HepG2 (cell line): ENCODE data around the gene PIEZO2.

Experiments
- CAMTA2 ChIP-seq: sonication (generic); formaldehyde crosslinking; IDR thresholded peaks from 2 replicates; pipeline ENCODE4 v1.4.0; 2020; ENCODE audit warnings: mild to moderate bottlenecking, missing genetic modification reagents, borderline replicate concordance
- CTCF ChIP-seq: sonication (generic); formaldehyde crosslinking; IDR thresholded peaks from 2 replicates; pipeline ENCODE4 v1.5.0; 2020; ENCODE audit warnings: mild to moderate bottlenecking, missing genetic modification reagents, moderate library complexity
- ETV5 ChIP-seq: IDR thresholded peaks from 2 replicates; pipeline ENCODE4 v1.6.1; 2018; ENCODE audit warnings: missing biosample characterization, missing genetic modification reagents, inconsistent platforms, borderline replicate concordance
- HDAC2 ChIP-seq: sonication (generic); formaldehyde crosslinking; IDR thresholded peaks from 2 replicates; pipeline ENCODE4 v1.4.0; 2020; ENCODE audit warnings: missing genetic modification reagents
- POLR2AphosphoS5 ChIP-seq: IDR thresholded peaks from 2 replicates; pipeline ENCODE4 v1.6.1; 2012; ENCODE audit warnings: low read depth, low read length
- PREB ChIP-seq: sonication (generic); formaldehyde crosslinking; IDR thresholded peaks from 2 replicates; pipeline ENCODE4 v1.4.0; 2020; ENCODE audit warnings: missing genetic modification reagents
- STAG1 ChIP-seq: sonication (generic); formaldehyde crosslinking; IDR thresholded peaks from 2 replicates; pipeline ENCODE4 v1.4.0; 2020; ENCODE audit warnings: missing genetic modification reagents
- ZZZ3 ChIP-seq: sonication (generic); formaldehyde crosslinking; IDR thresholded peaks from 2 replicates; pipeline ENCODE4 v1.4.0; 2020; ENCODE audit warnings: missing genetic modification reagents, mild to moderate bottlenecking, borderline replicate concordance

- TF ChIP-seq POLR2AphosphoS5 (no peak), CTCF (peak; percentile 81), PREB (no peak), HDAC2 (CRISPR knock-in tag) (no peak), ZZZ3 (no peak), STAG1 (CRISPR knock-in tag) (peak; percentile 90), ETV5 (no peak), CAMTA2 (CRISPR knock-in tag) (no peak)
Observed at GRCh38 chr18:11154368-11154989, 5.1 kb upstream of the PIEZO2 start.
